HG03439 (cell line): Measurements from ENCODE around the gene TRIM64.
"Not testable (repeated sequence)": the region's sequence is repeated elsewhere in the genome, so short reads cannot be mapped to it uniquely, and the experiment has no call there.

Source experiments
- ATAC-seq: cut with Tn5 transposase; IDR thresholded peaks from one replicate; pipeline ENCODE4 v1.9.1; 2021; ENCODE audit warnings: mild to moderate bottlenecking, moderate library complexity; ENCODE audit not compliant: unreplicated experiment

The TRIM64 gene, protein sequence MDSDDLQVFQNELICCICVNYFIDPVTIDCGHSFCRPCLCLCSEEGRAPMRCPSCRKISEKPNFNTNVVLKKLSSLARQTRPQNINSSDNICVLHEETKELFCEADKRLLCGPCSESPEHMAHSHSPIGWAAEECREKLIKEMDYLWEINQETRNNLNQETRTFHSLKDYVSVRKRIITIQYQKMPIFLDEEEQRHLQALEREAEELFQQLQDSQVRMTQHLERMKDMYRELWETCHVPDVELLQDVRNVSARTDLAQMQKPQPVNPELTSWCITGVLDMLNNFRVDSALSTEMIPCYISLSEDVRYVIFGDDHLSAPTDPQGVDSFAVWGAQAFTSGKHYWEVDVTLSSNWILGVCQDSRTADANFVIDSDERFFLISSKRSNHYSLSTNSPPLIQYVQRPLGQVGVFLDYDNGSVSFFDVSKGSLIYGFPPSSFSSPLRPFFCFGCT

DNA sequence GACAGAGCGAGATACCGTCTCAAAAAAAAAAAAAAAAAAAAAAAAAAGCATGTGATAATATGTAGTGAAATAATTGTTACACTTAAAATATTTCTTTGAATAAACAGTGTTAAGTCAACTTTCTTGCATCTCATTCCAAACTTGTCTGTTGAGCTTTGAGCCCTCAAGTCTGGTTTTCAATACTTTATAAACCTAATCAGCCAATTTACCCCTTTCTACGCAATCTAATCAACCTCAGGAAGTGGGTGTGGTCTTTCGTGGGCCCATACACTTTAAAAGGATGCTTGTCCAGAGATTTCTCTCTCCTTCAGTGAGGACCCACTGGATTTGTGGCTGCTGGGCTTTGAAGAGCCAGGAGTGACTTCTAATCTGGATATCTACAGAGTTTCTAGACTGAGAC is at the start of gene TRIM64:
Gene TRIM64 (plus strand): TSS at position 301 of the 400 bp plus-strand sequence. CDS start 2,467 bp downstream, outside the sequence.
- not testable (repeated sequence) for ATAC-seq

DNA sequence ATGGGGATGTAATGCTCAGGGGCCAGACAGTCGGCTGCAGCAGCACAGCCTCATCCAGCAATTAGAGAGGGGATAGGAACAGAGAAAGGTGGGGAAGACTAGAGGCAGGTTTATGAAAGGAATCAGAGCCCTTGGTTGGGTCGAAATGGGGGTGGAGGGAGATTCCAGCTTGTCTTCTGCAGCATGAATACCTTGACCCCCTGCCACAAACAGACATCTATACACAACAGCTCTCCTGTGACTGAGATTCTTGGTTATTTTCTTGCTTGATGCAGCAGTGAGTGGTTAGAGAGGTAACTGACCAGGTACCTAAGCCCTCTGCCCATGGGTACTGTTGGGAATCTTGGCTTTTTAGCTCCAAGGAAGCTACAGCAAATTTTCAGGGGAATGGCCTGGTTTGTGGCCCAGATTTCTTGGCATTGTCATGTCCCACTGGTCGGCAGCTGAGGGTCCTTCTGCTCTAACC is 43.6 kb upstream of the TRIM64 start, which contains the start of gene TRIM49D1:
Gene TRIM49D1 (minus strand): TSS at position 51 of the 466 bp plus-strand sequence. CDS start 4,535 bp downstream, outside the sequence.
- no peak for ATAC-seq

DNA sequence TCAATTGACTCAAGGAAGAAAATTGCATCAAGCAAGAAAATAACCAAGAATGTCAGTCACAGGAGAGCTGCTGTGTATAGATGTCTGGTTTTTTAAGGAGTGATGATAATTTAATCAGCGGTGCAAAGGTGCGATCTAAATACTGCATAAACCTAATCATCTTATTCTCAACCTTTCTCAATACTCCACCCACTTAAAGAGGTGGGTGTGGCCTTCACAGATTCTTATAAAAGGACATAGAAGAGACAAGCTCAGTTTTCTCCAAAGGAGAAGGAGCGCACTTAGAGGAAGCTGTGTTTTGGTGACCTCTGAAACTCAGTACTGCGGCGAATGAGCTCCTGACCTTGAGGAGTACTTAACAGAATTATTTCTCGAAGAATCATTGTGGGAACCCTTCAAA is 42.1 kb upstream of the TRIM64 start, which contains the start of gene TRIM49D2:
Gene TRIM49D2 (plus strand): TSS at position 301 of the 400 bp plus-strand sequence. CDS start 2,698 bp downstream, outside the sequence.
- not testable (repeated sequence) for ATAC-seq

DNA sequence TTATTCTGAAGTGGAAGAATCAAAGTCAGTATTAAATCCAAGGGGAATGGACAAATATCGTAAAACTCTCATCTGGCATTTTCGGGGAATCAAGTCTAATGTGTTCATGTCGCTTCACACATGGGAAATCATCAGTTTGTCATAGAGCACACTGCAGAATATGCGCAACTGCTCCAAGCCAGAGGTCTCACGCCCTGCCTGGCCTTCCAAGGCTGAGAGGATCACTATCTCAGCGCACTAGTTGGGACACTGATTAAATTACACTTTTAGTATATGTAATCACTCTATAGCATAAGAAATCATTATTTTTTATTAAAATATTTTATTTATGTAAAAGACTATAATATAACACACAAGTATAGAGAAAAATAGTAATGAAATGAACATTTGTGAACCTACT is 5.0 kb upstream of the TRIM64 start:
- not testable (repeated sequence) for ATAC-seq
